Chondrocyte (in vitro differentiated cells): ENCODE data around the gene TNRC6C. TPM values are rescaled to one million over a fixed set of nuclear protein-coding genes. Genes with fewer than 3 reads are reported as not detected.

Source experiments
- DNase-seq: peaks from one replicate; pipeline ENCODE4 v3.0.0; 2021; ENCODE audit warnings: mixed read lengths, low spot score
- H3K27ac Mint-ChIP-seq: one replicate; pipeline ENCODE4 v1.8.0; 2021; ENCODE audit warnings: mild to moderate bottlenecking, moderate library complexity, mixed read lengths; ENCODE audit not compliant: unreplicated experiment
- H3K27me3 Mint-ChIP-seq: 2 replicates; pipeline ENCODE4 v1.8.0; 2021; ENCODE audit warnings: low read depth, mixed read lengths
- H3K36me3 Mint-ChIP-seq: 2 replicates; pipeline ENCODE4 v1.8.0; 2021; ENCODE audit warnings: low read depth, mixed read lengths
- H3K4me1 Mint-ChIP-seq: 2 replicates; pipeline ENCODE4 v1.8.0; 2021; ENCODE audit warnings: low read depth, mild to moderate bottlenecking, mixed read lengths
- H3K4me3 Mint-ChIP-seq: one replicate; pipeline ENCODE4 v1.8.0; 2021; ENCODE audit warnings: mild to moderate bottlenecking, moderate library complexity, mixed read lengths; ENCODE audit not compliant: unreplicated experiment
- H3K9me3 Mint-ChIP-seq: 2 replicates; pipeline ENCODE4 v1.8.0; 2021; ENCODE audit warnings: low read depth, mixed read lengths
- CTCF ChIP-seq: fragments of 200-600 bp; sonication (generic); IDR thresholded peaks from 2 replicates; pipeline ENCODE4 v1.5.0; 2021; ENCODE audit warnings: antibody characterized with exemption, mild to moderate bottlenecking, moderate library complexity
- long read RNA-seq: library from polyadenylated mRNA; stranded (forward); transcript quantifications from one replicate; pipeline ENCODE4 v2.0.0, GENCODE V29; 2021
- total RNA-seq: library from RNA; stranded (reverse); gene quantifications from 3 replicates; pipeline ENCODE4 v1.2.1, GENCODE V29; 2021

TNRC6C gene
- total RNA-seq: 16.8 to 23.9 TPM (median 19.8 TPM) in 3 replicates
- long read RNA-seq, partial matches to known transcripts: 9 of 11 reads
- long read RNA-seq, other reads (novel, unspliced or antisense): 2 of 11 reads

GRCh38 chr17:77957857-77958715, at the start of gene TNRC6C:
TNRC6C (plus strand) TSS chr17:77958703; CDS start chr17:78004207, 45,504 bp downstream.
- H3K4me3 Mint-ChIP-seq: peak within 1 kb of the TSS; percentile 90
- H3K36me3 Mint-ChIP-seq: no peaks in the 10 kb centered on the region
- peak within 1 kb of the TSS; percentile 15 for H3K27ac Mint-ChIP-seq
- TF ChIP-seq CTCF: peak; percentile 38
- peak; percentile 100 for DNase-seq
- peaks cover 31% of the 10 kb centered on the region for H3K4me1 Mint-ChIP-seq
- H3K9me3 Mint-ChIP-seq: no peaks in the 10 kb centered on the region
- peaks cover 20% of the 10 kb centered on the region for H3K27me3 Mint-ChIP-seq

GRCh38 chr17:77909236-77909635, 49.3 kb upstream of the TNRC6C start:
- no peak for DNase-seq
- Mint-ChIP-seq H3K4me3 (no peak overlapping the region), H3K27me3 (peaks cover 48% of the 10 kb centered on the region), H3K4me1 (peaks cover 1% of the 10 kb centered on the region), H3K36me3 (no peaks in the 10 kb centered on the region), H3K9me3 (peaks cover 11% of the 10 kb centered on the region), H3K27ac (no peak overlapping the region)
- no peak for TF ChIP-seq CTCF

DNA sequence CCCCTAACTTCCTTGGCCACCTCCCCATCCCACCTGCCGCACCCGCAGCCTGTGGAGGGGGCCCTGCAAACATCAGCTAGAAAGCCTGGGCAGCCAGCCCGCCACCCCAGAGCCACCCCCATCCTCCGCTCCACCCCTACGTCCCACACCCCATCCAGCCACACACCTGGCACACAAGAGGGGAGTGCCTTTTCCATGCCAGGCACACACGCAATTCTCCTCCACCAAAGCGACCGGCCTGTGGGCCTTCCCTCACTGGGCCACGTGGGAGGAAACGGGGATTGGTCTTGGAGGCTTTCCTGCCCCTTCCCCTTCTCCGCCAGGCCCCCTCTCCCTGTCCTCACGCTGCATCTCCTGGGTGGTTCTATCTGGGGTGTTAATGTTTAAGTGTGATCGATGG, 48.7 kb upstream of the TNRC6C start:
- H3K27me3 Mint-ChIP-seq: peaks cover 46% of the 10 kb centered on the region
- DNase-seq: no peak
- TF ChIP-seq CTCF: no peak
- peaks cover 7% of the 10 kb centered on the region for H3K4me1 Mint-ChIP-seq
- H3K4me3 Mint-ChIP-seq: no peak overlapping the region
- no peak overlapping the region for H3K27ac Mint-ChIP-seq
- peaks cover 11% of the 10 kb centered on the region for H3K9me3 Mint-ChIP-seq
- H3K36me3 Mint-ChIP-seq: no peaks in the 10 kb centered on the region

DNA sequence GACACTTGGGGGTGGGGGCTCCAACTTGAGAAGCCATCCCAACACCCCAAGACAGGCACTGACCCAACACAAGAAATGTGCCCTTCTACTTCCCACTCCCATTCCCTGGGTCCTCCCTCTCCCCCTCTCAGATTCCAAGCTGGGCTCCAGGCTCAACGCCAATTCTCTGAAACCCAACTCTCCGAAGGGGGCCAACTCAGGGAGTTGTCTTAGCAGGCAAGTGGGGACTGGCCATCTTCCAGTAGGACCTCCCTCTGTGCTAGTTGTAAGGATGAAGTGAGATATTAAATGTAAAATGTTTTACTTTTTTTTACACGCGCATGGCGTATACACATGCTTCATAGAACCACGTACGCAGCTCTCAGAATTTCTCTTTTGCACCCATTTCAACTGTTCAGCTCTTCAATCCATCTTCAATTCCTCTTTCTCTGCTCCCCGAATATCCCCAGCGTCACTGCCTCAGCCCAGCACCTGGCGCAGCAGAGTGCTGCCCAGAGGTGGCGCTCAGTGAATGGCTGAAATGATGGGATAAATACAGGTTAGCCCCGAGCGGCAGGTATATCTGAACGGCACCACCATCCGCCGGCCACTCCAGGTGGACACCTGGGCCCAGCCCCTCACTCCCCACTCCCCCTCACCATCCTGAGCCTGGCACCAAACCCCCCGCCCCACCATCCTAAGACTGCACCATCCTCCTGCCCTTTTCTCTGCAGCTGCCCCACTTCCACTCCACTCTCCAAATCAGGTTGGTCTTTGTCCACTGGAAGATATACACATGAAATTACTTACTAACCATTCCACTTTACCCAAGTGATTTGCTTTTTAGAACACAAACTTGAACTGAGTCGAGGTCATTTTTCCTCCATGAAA, 43.9 kb upstream of the TNRC6C start:
- H3K27ac Mint-ChIP-seq: no peak overlapping the region
- peaks cover 11% of the 10 kb centered on the region for H3K9me3 Mint-ChIP-seq

More for the DNA sequence above, 43.9 kb upstream of the TNRC6C start:
- no peak for DNase-seq
- Mint-ChIP-seq H3K27me3 (peaks cover 46% of the 10 kb centered on the region), H3K36me3 (peaks cover 1% of the 10 kb centered on the region), H3K4me3 (no peak overlapping the region), H3K4me1 (peaks cover 9% of the 10 kb centered on the region)
- TF ChIP-seq CTCF: no peak
